Activated naive CD4-positive, alpha-beta T cell treated with Interleukin-2 at 50 U/mL for 16 hours (primary cell): ENCODE data around the gene AASS.
"Not testable (repeated sequence)": the region's sequence is repeated elsewhere in the genome, so short reads cannot be mapped to it uniquely, and the experiment has no call there.

Source experiments
- DNase-seq: peaks from one replicate; pipeline ENCODE4 v3.0.0-alpha.2; 2020

The AASS gene

GRCh38 chr7:122143751-122144711 lies at the start of gene AASS:
Gene AASS, minus strand, starts transcription at chr7:122144249. Its CDS starts 10,523 bp downstream, at chr7:122133726.
- peak; percentile 66 for DNase-seq

GRCh38 chr7:122188785-122189184 lies 44.7 kb upstream of the AASS start:
- no peak for DNase-seq

- no peak for DNase-seq
These were observed 39.1 kb upstream of the AASS start for GRCh38 chr7:122183106-122183505.

- no peak for DNase-seq
These were observed 38.0 kb upstream of the AASS start for GRCh38 chr7:122182081-122182480.

- DNase-seq: not testable (repeated sequence)
These were observed 28.1 kb upstream of the AASS start for GRCh38 chr7:122172144-122172543.

- no peak for DNase-seq
These were observed 22.7 kb upstream of the AASS start for GRCh38 chr7:122166740-122167139.

GRCh38 chr7:122166275-122166674 lies 22.2 kb upstream of the AASS start:
- no peak for DNase-seq

- no peak for DNase-seq
These were observed 17.6 kb upstream of the AASS start for GRCh38 chr7:122161628-122162027.

GRCh38 chr7:122155566-122155965 lies 11.5 kb upstream of the AASS start:
- DNase-seq: no peak

GRCh38 chr7:122148878-122149277 lies 4.8 kb upstream of the AASS start:
- DNase-seq: no peak

GRCh38 chr7:122148081-122148480 lies 4.0 kb upstream of the AASS start:
- no peak for DNase-seq

- no peak for DNase-seq
These were observed 2.0 kb upstream of the AASS start for GRCh38 chr7:122145937-122146645.

GRCh38 chr7:122143376-122143750 lies 686 bp downstream of the AASS start:
- no peak for DNase-seq

- DNase-seq: no peak
These were observed 3.1 kb downstream of the AASS start for GRCh38 chr7:122140918-122141317.

GRCh38 chr7:122137251-122138077 lies 6.6 kb downstream of the AASS start:
- no peak for DNase-seq

- DNase-seq: no peak
These were observed 7.3 kb downstream of the AASS start for GRCh38 chr7:122136639-122137245.

- no peak for DNase-seq
These were observed 8.0 kb downstream of the AASS start for GRCh38 chr7:122136078-122136477.

- DNase-seq: no peak
These were observed 8.8 kb downstream of the AASS start for GRCh38 chr7:122135275-122135674.

GRCh38 chr7:122134793-122135192 lies 9.3 kb downstream of the AASS start:
- DNase-seq: not testable (repeated sequence)

GRCh38 chr7:122133477-122133876 lies 10.6 kb downstream of the AASS start:
- DNase-seq: no peak

- no peak for DNase-seq
These were observed 11.7 kb downstream of the AASS start for GRCh38 chr7:122132341-122132740.

- no peak for DNase-seq
These were observed 20.3 kb downstream of the AASS start for GRCh38 chr7:122123746-122124145.

- no peak for DNase-seq
These were observed 25.3 kb downstream of the AASS start for GRCh38 chr7:122118757-122119156.
